GM21576 (cell line): ENCODE measurements around the gene SPIC.
"Not testable (repeated sequence)": the region's sequence is repeated elsewhere in the genome, so short reads cannot be mapped to it uniquely, and the experiment has no call there.

Source experiments
- ATAC-seq: cut with Tn5 transposase; IDR thresholded peaks from one replicate; pipeline ENCODE4 v1.9.1; 2021; ENCODE audit warnings: mild to moderate bottlenecking, moderate library complexity; ENCODE audit not compliant: unreplicated experiment

SPIC gene

DNA sequence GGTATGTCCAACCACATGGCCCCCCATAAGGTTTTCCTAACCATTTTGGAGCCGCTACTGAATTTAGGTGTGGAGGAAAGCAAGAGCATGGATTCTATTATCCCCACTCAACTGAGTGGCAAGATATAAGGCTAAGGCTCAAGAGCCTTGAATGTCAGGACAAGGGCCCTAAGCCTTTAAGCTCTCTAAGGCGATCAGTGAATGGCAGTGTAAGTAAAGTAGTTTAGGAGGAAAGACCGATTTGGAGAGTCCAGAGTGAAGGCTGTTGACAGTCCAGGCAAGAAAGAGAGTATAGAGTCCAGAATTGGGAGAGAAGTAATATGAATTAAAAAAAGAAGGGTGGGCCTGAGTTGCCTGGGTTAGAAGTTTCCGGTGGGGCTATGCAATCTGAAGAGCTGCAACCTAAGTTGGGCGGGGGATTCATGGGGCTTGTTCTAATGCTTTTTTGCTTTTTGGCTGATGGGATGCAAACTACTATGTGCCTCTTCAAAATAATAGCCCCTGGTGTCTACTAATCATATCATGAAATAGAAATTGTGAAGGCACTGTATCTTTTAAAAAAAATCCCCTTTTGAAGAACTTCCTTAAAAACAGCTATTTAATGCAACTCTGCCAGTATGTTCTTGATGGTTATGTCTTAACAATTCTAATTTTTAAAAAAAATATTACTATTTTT is at the start of gene SPIC:
Gene SPIC (plus strand): TSS at position 626 of the 676 bp plus-strand sequence. CDS start 1,569 bp downstream, outside the sequence.
- ATAC-seq: no peak

DNA sequence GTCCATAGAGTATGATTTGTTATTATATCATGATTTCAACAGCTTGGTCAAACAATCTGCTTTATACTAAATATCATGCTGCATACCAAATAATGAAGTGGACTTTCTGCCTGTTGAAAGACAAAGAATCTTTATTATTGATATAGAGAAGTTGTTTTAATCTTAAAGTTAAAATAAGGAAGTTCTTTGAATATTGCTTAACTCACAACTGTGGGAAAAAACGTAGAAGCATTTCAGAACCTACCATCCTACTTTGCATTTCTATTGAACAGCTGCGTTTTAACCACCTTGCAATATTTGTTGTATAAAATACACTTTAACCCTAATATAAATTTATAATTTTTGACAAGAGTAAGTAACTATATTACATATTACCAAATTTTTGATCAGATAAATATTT is 44.7 kb upstream of the SPIC start:
- no peak for ATAC-seq

DNA sequence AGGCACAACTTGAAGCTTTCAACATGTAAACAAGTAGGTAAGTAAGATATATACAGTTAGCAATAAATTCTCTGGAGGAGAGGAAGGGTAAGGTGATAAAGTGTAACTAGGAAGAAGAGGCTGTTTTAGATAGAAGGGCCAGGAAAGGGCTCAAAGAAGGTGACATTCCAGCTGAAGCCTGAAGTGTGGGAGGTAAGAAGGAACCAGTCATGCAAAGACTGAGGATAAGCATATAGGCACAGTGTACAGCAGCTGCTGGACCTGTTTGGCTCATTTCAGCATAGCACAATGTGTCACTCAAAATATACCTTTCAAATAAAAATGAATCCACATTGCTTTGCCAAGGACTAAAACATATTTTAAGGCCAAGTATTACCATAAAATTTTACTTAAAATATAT is 39.0 kb upstream of the SPIC start:
- no peak for ATAC-seq

DNA sequence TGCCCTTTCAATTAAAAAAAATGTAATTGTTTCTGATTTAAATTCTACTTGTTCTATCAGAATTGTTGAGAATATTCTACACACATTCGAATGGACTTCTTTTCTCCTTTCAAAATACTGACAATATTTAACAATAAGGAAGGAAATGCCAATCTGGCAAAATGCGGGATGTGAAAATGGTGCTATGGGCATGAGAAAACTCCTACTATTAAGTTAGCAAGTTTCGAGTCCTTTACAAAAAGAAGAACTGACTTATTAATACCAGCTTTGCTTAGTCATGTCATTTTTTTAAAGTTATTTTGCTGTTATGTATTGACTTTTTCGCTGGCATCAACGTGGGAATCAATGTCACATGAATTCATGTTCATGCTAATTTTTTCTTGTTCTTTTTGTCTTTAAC is 35.9 kb upstream of the SPIC start:
- no peak for ATAC-seq

DNA sequence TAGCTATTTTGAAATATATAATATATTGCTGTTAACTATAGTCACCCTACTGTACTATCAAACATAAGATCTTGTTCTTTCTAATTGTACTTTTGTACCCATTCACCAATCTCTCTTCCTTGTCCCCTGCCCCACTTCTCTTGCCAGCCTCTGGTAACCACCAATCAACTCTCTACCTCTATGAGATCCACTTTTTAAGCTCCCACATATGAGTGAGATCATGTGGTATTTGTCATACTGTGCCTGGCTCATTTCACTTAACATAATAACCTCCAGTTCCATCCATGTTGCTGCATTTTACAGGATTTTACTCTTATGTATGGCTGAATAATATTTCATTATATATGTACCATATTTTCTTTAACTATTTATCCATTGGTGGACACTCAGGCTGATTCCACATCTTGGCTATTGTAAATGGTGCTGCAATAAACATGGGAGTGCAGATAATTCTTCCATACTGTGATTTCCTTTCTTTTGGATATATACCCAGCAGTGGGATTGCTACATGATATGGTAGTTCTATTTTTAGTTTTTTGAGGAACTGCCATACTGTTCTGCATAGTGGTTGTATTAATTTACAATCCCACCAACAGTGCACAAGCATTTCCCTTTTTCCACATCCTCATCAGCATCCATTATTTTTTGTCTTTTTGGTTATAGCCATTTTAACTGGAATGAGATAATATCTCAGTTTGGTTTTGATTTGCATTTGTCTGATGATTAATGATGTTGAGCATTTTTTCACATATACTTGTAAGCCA is 33.5 kb upstream of the SPIC start:
- ATAC-seq: no peak

DNA sequence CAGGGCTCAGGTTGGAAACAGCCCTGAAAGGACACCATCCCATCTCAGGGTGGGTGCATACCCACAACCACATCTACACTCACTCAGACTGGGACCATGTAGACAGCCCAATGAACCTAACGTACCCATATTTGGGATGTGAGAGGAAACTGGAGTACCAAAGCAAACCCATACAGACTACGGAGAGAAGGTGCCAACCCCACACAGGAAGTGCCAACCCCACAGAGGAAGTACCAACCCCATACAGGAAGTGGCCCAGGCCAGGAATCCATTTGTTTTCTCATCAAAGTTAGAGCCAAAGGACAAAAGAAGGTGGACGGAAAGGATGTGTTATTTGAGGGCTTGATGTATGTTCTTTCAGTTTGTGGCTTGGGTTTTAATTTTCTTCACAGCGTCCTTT is 19.5 kb upstream of the SPIC start:
- ATAC-seq: no peak

DNA sequence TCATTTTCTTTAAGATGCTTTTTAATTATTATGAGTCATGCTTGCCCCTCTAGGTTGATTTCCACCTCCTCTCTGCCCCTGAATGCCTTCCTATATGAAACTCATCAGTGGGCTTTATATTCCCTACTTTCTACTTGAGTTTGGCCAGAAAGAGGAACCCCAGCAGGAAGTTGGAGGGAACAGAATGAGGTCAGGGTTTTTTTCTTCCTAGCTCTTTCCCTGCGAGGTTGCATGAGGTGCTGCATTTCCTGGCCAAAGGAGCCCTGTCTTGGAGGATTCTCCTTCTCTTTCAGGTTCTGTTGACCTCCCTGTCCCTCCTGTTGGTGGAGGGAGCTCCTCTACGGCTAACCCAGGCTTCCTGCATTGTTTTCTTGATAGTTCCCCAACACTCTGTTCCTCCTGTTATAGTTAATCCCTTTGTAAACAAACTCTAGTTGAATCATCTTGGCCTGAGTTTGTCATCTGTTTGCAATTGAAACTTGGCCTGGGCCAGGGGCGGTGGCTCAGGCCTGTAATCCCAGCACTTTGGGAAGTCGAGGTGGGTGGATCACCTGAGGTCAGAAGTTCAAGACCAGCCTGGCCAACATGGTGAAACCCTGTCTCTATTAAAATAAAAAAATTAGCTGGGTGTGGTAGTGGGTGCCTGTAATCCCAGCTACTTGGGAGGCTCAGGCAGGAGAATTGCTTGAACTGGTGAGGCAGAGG is 15.3 kb upstream of the SPIC start:
- ATAC-seq: no peak

DNA sequence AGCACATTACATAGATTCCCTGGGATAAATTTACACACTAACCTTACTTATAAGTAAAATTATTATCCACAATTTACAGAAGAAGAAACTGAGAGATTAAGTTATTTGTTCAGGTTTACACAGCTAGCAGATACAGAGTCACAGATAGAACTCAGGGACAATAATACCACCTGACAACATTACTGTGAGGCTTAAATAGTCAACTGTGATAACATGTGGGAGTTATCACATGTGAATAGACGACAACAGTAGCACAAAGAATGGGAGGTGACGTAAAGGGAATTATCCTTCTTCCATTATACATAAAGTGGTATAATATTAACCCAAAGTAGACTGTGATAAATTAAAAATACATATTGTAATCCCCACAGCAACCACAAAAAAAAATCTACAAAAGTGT is 6.2 kb upstream of the SPIC start:
- ATAC-seq: no peak

DNA sequence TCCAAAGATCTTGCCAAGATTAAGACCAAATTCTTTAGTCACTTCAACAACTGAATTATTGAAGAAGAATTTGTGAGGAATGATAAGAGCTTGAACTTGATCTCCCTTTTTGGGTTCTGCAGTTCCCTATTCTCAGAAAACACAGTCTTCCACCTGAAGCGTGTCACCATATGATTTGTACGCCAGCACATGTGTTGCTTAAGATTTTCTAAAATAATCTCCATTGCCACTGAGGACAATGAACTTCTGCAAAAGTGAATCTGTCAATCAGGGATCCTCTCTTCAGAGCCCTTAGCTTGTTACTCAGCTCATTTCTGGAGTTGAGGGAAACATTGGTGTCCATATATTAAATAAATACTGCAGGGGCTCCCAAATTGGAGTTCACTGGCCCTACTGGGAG is 4.2 kb upstream of the SPIC start:
- ATAC-seq: no peak

DNA sequence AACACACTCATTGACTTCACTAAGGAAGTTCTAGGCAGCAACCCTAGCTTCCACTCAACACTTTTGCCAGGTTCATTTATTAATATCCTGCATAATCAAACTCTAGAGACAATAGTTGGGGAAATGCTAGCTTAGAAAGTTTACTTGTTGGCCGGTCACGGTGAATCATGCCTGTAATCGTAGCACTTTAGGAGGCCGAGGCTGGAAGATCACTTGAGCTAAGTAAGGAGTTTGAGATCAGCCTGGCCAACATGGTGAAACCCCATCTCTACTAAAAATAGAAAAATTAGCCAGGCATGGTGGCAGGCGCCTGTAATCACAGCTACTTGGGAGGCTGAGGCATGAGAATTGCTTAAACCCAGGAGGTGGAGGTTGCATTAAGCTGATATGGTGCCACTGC is 3.3 kb upstream of the SPIC start:
- not testable (repeated sequence) for ATAC-seq

DNA sequence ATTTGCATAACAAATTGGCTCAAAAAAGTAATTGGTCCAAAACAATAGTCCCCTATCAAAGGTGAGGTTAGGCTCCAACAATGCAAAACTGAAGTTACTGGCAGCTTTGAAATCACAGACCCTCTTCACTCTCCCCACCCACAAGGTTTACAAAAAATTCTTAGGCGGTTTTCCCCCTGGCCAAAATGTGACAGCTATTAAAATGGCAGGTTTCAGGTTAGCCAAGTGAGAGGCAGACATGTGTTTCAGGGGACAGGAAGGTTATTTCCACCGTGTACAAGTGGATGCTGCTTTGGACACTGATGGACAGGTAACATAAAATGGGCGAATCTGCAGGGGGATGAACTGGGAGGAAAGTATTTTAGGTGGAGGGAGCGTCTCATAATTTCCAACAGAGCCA is 888 bp upstream of the SPIC start:
- no peak for ATAC-seq

DNA sequence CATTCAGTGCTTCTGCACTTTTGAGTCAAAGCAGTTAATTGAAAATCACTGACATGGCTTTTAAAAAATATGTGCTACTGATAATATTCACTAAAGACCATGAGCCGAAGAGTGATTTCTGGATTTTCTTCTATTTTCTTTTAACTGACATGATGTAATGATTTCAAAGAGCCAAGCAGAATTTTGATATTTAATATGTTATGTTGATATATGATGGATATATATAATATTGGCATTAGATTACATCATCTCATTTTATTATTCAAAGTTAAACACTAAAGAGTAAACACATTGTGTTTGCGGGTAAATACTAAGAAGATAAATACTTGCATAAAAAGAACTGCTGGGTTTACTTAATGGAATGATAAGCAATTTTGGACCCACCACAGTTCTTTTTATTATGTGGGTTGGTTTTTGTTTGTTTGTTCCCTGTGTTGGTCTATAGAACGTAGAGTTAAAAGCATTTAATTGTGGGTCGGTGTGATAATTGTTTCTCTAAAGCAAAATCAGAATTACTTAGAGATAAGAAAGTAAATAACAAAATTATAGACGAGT is 692 bp downstream of the SPIC start:
- ATAC-seq: no peak

DNA sequence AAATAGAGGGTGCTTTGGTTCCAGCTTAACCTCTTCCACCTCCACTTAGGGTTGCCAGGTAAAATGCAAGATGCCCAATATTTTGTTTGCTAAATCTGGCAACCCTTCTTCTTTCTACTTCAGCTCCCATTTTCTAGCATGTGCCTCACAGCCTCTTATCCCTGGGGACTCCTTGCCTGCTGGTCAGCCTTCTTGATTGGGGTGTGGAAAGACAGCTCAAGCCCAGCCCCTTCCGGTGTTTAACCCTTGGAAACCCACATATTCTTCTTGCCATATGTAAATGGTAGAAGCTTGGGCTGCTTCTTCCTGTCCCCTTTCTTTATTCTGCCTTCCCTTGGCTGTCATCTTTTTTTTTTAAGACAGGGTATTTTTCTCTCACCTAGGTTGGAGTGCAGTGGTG is 5.7 kb downstream of the SPIC start:
- ATAC-seq: no peak

DNA sequence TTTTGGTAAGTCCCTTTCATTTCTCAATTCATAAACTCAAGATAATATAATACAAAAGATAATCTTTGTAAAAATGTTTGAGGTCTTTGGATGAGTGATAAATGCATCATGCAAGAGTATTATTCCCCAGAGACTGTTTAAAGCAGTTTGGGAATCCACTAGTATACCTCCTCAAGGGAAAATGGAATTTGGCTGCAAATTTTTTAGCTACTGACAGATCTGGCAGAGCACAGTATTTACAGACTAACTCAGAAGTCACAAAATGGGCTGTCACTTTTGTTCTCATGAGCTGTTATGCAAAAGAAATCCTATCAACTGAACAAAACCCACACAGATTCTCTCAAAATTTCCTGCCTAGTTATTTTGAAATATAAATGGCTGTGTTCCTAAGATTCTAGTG is 9.9 kb downstream of the SPIC start:
- no peak for ATAC-seq

DNA sequence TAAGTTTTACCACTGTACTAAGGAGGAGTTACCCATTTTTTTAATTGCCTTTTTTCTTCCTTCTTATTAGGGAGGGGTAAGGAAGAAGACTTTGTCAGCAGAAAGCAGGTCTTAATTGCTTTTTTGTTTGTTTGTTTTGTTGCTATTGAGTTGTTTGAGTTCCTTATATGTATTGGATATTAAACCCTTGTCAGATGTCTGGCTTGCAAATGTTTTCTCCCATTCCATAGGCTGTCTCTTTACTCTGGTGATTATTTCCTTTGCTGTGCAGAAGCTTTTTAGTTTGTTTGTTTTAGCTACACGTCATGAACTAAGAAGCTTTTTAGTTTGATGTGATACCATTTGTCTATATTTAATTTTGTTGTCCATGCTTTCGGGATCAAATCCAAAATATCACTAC is 13.3 kb downstream of the SPIC start:
- ATAC-seq: no peak

DNA sequence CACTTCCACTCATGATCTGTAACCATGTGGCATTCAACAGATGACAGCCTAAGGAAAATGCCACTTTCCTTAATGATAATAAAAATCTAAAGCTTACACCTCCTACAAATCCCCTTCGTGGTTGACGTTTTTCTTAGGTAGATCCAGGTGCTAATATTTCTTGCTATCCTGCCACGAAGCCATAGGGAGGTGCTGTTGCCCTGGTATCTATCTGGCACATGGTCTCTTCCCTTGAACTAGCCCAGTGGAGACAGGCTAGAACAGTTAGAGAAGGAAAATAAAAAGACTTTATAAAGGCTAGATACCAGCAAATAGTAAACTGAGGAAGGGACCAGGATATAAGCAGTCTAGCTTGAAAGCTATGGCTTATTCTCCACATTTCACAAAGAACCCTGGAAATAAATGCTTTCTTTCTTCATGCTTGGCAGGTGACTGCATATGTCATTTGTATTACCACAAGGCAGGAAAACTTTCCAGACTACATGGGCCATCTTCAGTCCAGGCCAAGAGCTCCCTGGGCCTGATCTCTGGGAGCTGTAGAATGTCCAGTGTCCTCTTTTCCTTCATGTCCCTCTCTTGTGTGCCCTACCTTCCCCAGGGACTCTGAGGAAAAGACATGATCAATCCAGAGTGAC is 15.3 kb downstream of the SPIC start:
- no peak for ATAC-seq

DNA sequence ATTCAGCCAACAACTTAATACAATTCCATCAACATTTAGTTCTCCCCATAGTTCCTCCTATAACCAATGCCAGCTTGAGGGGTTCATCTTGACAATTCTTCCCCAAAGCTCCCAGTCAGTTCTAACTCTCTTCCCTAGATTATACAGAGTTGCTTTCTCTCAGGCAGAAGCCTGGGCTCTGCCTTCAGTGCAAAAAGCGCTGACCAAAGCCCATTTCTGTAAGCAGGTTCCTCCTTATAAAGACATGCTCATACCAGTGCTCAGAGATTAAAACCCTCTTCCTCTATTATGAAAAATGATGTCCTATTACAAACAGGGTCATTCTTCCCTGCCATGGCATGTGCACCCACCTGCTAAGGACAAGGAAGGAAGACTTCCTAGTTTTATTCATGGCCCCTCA is 16.2 kb downstream of the SPIC start:
- ATAC-seq: no peak

DNA sequence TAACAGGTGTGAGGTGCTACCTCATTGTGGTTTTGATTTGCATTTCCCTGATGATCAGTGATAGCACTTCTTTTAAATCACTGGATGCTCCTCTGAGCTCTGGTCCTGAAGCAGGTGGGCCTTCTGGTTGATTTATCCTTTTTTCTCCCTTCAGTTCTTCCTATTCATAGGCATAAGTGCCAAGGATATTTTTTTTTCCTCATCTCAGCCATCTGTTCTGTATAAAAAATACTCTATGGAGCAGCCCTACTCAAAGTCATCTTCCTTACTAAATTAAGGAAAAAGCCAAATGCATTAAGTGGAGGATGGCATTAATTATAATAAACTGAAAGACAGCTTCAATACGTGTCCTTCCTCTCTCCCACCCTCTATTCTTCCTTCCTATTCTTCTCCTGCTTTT is 18.4 kb downstream of the SPIC start:
- no peak for ATAC-seq

DNA sequence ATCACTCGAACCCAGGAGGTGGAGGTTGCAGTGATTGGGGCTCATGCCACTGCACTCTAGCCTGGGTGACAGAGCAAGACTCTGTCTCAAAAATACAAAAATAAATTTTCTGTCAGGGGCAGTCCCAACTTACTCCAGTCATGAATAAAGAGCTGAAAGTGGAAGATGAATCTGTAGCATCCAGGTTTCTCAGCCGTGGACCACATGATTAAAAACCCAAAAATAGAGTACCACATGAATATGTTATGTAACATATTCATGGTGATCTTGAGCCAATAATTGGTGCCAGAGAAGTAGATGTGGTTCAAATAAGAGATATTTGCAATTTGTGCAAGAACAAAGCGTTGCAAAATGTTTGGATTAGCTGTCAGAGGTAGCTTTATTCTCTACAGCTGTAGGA is 23.1 kb downstream of the SPIC start:
- no peak for ATAC-seq

DNA sequence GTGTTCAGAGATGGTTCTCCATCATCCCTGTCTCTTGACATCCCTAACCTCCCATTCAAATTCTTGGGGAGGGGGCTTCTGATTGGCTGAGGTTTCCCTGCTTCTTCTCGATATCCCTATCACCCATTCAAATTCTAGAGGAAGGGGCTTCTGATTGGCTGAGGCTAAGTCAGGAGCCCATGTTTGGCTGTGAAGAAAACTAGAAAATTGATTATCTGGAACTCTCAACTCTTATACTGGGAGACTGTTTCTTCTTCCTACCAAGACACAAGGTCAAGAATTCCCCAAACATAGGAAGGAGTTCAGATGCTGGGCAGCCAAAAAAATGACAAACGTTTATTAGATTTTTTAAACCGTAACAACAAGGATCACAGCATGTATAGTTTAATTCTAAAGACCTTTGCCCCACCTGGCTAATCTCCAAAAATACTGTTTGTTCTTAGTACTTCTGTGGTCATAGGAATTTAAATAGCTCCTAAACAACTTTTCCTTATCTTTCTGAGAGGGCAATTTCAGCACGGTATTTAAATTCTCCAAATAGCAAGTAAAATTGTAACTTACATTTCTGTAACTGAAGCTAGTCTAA is 26.4 kb downstream of the SPIC start:
- no peak for ATAC-seq

DNA sequence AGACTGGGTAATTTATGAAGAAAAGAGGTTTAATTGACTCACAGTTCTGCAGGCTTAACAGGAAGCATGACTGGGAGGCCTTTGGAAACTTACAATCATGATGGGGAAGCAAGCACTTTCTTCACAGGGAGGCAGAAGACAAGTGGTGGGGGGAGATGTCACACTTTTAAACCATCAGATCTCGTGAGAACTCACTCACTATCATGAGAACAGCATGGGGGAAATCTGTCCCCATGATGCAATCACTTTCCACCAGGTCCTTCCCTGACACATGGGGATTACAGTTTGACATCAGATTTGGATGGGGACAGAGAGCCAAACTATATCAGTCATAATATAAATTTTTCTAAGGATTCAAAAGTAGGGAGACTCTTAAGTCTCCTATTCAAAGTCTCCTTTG is 46.0 kb downstream of the SPIC start:
- ATAC-seq: no peak
